ENCODE data around the gene SLC5A1. TPM values are rescaled to one million over a fixed set of nuclear protein-coding genes. Genes with fewer than 3 reads are reported as not detected.

SLC5A1 gene
- total RNA-seq, 1 experiment from 2014 or later = not detected

DNA sequence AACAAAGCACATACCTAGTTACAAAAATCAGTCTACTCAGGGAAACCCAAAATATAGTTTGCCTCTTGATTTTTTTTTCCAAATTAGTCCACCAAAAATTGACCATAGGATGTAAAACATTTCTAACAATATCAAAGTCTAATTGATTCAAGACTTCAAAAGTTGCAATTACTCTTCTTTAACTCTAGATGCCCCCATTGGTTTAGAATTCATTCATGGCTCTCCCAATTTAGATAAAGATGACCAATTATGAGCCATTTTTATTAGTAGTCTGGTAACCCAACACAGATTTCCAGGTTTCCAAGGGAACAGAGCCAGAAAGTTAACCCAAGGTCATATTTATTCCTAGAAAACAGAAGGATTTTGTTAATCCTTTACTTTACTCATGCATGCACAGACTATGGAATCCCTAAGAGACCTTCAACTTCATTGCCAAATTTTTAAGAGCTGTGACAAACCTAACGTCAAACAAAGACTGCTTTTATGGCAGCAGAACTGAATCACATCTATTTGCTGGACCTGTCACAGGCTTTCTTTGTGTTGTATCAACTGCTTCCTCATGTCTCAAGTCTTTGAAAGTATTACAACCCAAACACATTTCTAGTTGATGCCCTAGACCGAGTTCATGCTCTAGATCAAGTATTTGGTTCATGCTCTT lies 60.7 kb downstream of the SLC5A1 start (continued):
- TF ChIP-seq ATF1 (CRISPR knock-in tag; IDR thresholded peaks at IDR 0.05) = no peak
- TF ChIP-seq, protein P1, sequence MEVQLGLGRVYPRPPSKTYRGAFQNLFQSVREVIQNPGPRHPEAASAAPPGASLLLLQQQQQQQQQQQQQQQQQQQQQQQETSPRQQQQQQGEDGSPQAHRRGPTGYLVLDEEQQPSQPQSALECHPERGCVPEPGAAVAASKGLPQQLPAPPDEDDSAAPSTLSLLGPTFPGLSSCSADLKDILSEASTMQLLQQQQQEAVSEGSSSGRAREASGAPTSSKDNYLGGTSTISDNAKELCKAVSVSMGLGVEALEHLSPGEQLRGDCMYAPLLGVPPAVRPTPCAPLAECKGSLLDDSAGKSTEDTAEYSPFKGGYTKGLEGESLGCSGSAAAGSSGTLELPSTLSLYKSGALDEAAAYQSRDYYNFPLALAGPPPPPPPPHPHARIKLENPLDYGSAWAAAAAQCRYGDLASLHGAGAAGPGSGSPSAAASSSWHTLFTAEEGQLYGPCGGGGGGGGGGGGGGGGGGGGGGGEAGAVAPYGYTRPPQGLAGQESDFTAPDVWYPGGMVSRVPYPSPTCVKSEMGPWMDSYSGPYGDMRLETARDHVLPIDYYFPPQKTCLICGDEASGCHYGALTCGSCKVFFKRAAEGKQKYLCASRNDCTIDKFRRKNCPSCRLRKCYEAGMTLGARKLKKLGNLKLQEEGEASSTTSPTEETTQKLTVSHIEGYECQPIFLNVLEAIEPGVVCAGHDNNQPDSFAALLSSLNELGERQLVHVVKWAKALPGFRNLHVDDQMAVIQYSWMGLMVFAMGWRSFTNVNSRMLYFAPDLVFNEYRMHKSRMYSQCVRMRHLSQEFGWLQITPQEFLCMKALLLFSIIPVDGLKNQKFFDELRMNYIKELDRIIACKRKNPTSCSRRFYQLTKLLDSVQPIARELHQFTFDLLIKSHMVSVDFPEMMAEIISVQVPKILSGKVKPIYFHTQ (CRISPR knock-in tag; IDR thresholded peaks at IDR 0.05) = no peak
- TF ChIP-seq JUN (CRISPR knock-in tag; IDR thresholded peaks at IDR 0.05) = no peak
- TF ChIP-seq, protein P2, sequence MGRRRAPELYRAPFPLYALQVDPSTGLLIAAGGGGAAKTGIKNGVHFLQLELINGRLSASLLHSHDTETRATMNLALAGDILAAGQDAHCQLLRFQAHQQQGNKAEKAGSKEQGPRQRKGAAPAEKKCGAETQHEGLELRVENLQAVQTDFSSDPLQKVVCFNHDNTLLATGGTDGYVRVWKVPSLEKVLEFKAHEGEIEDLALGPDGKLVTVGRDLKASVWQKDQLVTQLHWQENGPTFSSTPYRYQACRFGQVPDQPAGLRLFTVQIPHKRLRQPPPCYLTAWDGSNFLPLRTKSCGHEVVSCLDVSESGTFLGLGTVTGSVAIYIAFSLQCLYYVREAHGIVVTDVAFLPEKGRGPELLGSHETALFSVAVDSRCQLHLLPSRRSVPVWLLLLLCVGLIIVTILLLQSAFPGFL (CRISPR knock-in tag; IDR thresholded peaks at IDR 0.05; ENCODE audit: borderline replicate concordance) = no peak
- no peak for TF ChIP-seq NFYB (CRISPR knock-in tag; conservative IDR thresholded peaks at IDR 0.05; ENCODE audit: low read depth)
- no peak for TF ChIP-seq GTF2I (CRISPR knock-in tag; conservative IDR thresholded peaks at IDR 0.05)
- no peak for TF ChIP-seq PRRX2 (CRISPR knock-in tag; IDR thresholded peaks at IDR 0.05)
- TF ChIP-seq, protein P3, sequence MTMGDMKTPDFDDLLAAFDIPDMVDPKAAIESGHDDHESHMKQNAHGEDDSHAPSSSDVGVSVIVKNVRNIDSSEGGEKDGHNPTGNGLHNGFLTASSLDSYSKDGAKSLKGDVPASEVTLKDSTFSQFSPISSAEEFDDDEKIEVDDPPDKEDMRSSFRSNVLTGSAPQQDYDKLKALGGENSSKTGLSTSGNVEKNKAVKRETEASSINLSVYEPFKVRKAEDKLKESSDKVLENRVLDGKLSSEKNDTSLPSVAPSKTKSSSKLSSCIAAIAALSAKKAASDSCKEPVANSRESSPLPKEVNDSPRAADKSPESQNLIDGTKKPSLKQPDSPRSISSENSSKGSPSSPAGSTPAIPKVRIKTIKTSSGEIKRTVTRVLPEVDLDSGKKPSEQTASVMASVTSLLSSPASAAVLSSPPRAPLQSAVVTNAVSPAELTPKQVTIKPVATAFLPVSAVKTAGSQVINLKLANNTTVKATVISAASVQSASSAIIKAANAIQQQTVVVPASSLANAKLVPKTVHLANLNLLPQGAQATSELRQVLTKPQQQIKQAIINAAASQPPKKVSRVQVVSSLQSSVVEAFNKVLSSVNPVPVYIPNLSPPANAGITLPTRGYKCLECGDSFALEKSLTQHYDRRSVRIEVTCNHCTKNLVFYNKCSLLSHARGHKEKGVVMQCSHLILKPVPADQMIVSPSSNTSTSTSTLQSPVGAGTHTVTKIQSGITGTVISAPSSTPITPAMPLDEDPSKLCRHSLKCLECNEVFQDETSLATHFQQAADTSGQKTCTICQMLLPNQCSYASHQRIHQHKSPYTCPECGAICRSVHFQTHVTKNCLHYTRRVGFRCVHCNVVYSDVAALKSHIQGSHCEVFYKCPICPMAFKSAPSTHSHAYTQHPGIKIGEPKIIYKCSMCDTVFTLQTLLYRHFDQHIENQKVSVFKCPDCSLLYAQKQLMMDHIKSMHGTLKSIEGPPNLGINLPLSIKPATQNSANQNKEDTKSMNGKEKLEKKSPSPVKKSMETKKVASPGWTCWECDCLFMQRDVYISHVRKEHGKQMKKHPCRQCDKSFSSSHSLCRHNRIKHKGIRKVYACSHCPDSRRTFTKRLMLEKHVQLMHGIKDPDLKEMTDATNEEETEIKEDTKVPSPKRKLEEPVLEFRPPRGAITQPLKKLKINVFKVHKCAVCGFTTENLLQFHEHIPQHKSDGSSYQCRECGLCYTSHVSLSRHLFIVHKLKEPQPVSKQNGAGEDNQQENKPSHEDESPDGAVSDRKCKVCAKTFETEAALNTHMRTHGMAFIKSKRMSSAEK (CRISPR knock-in tag; IDR thresholded peaks at IDR 0.05; ENCODE audit: borderline replicate concordance) = no peak

DNA sequence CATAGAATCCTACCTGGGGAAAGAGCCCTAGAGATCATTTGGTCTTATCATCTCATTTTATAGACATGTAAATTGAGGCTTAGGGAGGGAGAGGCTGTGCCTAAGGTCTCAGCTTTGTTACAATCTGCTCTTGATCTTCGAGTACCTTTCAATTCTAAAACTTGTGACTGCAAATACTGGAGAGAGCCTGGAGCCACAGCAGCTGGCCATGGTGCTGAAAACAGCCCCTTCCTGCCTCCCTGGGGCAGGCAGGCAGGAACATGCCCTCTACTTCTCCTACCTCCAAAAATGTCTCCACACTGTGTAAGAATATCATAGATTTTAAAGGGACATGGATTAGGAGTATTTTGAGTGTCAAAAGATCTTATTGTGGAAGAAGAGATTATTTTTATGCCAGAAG lies 63.9 kb downstream of the SLC5A1 start:
- Mint-ChIP-seq H3K9me3 (no peaks in the 10 kb centered on the region), H3K4me3 (no peak overlapping the region), H3K36me3 (no peaks in the 10 kb centered on the region), H3K27ac (no peak overlapping the region), H3K4me1 (no peaks in the 10 kb centered on the region), H3K27me3 (ENCODE audit: low read depth) (peaks cover 4% of the 10 kb centered on the region)
- POLR2A ChIA-PET = no interaction called here
- CTCF ChIA-PET = interaction anchor here (0.6 to 2.3 kb wide), 9 partner anchors 12 to 366 kb away, joined by 3 to 14 read pairs (median 4); partner anchors contain the start of gene RFPL2
- ATAC-seq (peak; percentile 64; the same call in 1 of the 2 replicates), DNase-seq (ENCODE audit: low spot score) (peak; percentile 68)
- TF ChIP-seq ZNF425 (CRISPR knock-in tag; conservative IDR thresholded peaks at IDR 0.05) (no peak), TEAD4 (CRISPR knock-in tag; IDR thresholded peaks at IDR 0.05) (0 out of 2 replicates have a peak, but pooled peaks have one; percentile 42), ZBTB21 (CRISPR knock-in tag; IDR thresholded peaks at IDR 0.05; ENCODE audit: borderline replicate concordance) (peak; percentile 28; the same call in 1 of the 2 replicates), IRF2 (CRISPR knock-in tag; IDR thresholded peaks at IDR 0.05; ENCODE audit: borderline replicate concordance, low read depth) (no peak), ZNF232 (CRISPR knock-in tag; IDR thresholded peaks at IDR 0.05) (0 out of 2 replicates have a peak, but pooled peaks have one; percentile 37), ETV6 (CRISPR knock-in tag; IDR thresholded peaks at IDR 0.05) (peak; percentile 17; the same call in 1 of the 2 replicates), CBFB (CRISPR knock-in tag; IDR thresholded peaks at IDR 0.05; ENCODE audit: low read depth) (no peak), SMAD3 (CRISPR knock-in tag; IDR thresholded peaks at IDR 0.05; ENCODE audit: borderline replicate concordance) (0 out of 2 replicates have a peak, but pooled peaks have one; percentile 65), ATF1 (CRISPR knock-in tag; IDR thresholded peaks at IDR 0.05) (no peak), ZNF121 (CRISPR knock-in tag; IDR thresholded peaks at IDR 0.05) (no peak), FOXJ3 (CRISPR knock-in tag; IDR thresholded peaks at IDR 0.05; ENCODE audit: borderline replicate concordance) (no peak), NFE2L1 (CRISPR knock-in tag; IDR thresholded peaks at IDR 0.05) (no peak), JUN (CRISPR knock-in tag; IDR thresholded peaks at IDR 0.05) (0 out of 2 replicates have a peak, but pooled peaks have one; percentile 50), CREM (CRISPR knock-in tag; IDR thresholded peaks at IDR 0.05) (no peak), TEAD1 (CRISPR knock-in tag; IDR thresholded peaks at IDR 0.05) (peak; percentile 65), ZBTB43 (CRISPR knock-in tag; IDR thresholded peaks at IDR 0.05) (0 out of 2 replicates have a peak, but pooled peaks have one; percentile 38)

Measured in WTC11 (cell line).